Upper lobe of left lung (tissue), 6 donors: ENCODE results near the gene SPN. TPM values are rescaled to one million over a fixed set of nuclear protein-coding genes. Genes with fewer than 3 reads are reported as not detected.
"Not testable (repeated sequence)": the region's sequence is repeated elsewhere in the genome, so short reads cannot be mapped to it uniquely, and the experiment has no call there.

Source experiments
- ATAC-seq, 2 donors: fragments of 200-7000 bp; cut with Tn5 transposase; one replicate each; pipeline ENCODE4 v1.9.1; 2022; ENCODE audit warnings: mild to moderate bottlenecking in 2 of 2, moderate library complexity in 2 of 2; ENCODE audit not compliant: low FRiP score in 2 of 2
- DNase-seq, 2 donors: peaks; one replicate each; pipeline ENCODE4 v3.0.0-alpha.2; 2019 to 2020
- H3K27ac ChIP-seq, 4 donors: fragments of 200-600 bp; sonication (generic); one replicate each; pipeline ENCODE4 v1.5.1; 2016 to 2019
- H3K27me3 ChIP-seq, 4 donors: fragments of 200-600 bp; sonication (generic); one replicate each; pipeline ENCODE4 v1.5.1; 2017 to 2019
- H3K36me3 ChIP-seq, 4 donors: fragments of 200-600 bp; sonication (generic); one replicate each; pipeline ENCODE4 v1.5.1; 2016 to 2019
- H3K4me1 ChIP-seq, 4 donors: fragments of 200-600 bp; sonication (generic); one replicate each; pipeline ENCODE4 v1.5.1; 2018 to 2019
- H3K4me3 ChIP-seq, 4 donors: fragments of 200-600 bp; sonication (generic); one replicate each; pipeline ENCODE4 v1.5.1; 2017 to 2019; ENCODE audit warnings: mild to moderate bottlenecking in 2 of 4, moderate library complexity in 1 of 4
- H3K9me3 ChIP-seq, 4 donors: fragments of 200-600 bp; sonication (generic); one replicate each; pipeline ENCODE4 v1.5.1; 2018 to 2019
- EP300 ChIP-seq, 4 donors: sonication (generic); formaldehyde crosslinking; IDR thresholded peaks; one replicate each; pipeline ENCODE4 v1.5.1; 2017; ENCODE audit warnings: antibody characterized with exemption in 4 of 4, control low read depth in 2 of 4
- POLR2A ChIP-seq, 4 donors: fragments of 450-650 bp; IDR thresholded peaks; one replicate each; pipeline ENCODE4 v1.5.1; 2016 to 2017; ENCODE audit warnings: antibody characterized with exemption in 4 of 4, mild to moderate bottlenecking in 2 of 4
- POLR2AphosphoS5 ChIP-seq, 2 donors: sonication (generic); formaldehyde crosslinking; IDR thresholded peaks; one replicate each; pipeline ENCODE4 v1.5.1; 2017; ENCODE audit warnings: antibody characterized with exemption in 2 of 2
- WGBS, 2 donors: methylation state at CpG; one replicate each; pipeline ENCODE4 v1.1.5; 2017 to 2018; 5-methylcytosine and 5-hydroxymethylcytosine counted together
- total RNA-seq, 6 donors: library from RNA; depleted of rRNA in 4 of 6; stranded (reverse); fragments of >200 nt in 4 of 6; gene quantifications; one replicate each; pipeline versions ENCODE4 v1.1.0 to v1.2.1, GENCODE V29; 2016 to 2021
- TF ChIP-seq, protein P1 (sequence below), 6 experiments: fragments of 450-650 bp in 4 of 6; fragments of 200-600 bp in 2 of 6; sonication (generic) in 2 of 6; IDR thresholded peaks; one replicate each; pipeline ENCODE4 v1.5.1; 2016 to 2019; ENCODE audit warnings: antibody characterized with exemption in 6 of 6
- donor health status: DM: no; HTN: no; CAD: no; lungs with moderate emphysema.
- donor health status: DM: no; HTN: yes; CAD: no; lungs with severe emphysema.

SPN gene
- total RNA-seq, 6 donors from 2014 or later: 16.8 to 112 (median 39.7) TPM

DNA sequence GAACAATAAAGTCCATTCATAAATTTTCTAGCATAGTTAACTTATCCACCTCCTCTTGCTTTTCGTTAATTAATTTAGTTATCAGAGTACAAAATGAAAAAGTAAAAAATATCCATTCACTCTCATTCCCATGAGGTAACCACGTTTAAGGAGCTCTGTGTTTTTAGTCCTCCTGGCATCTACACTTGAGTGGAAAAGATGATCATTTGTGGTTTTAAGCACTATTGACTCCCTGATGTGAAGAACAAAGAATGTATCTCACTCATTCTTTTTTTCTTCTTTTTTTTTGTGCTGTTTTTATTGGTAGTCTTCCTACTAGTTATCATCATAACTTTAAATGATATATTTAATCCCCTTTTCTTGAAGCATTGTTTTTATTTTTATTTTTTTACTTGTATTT, 42.0 kb downstream of the SPN start:
- 70 to 71% methylated on average over 2 of the region's 2 CpGs for WGBS, 2 donors

DNA sequence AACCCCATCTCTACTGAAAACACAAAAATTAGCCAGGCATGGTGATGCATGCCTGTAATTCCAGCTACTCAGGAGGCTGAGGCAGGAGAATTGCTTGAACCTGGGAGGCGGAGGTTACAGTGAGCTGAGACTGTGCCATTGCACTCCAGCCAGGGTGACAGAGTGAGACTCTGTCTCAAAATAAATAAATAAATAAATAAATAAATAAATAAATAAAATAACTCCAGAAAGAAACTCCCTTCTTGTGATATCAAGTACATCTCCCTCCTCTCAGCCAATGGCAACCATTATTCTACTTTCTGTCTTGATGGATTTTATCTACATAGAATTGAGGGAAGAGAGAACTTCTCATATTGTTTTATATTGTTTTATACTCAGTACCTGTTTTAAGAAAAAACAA, 44.1 kb downstream of the SPN start:
- not testable (repeated sequence) for H3K27ac ChIP-seq, H3K4me3 ChIP-seq, ATAC-seq, DNase-seq, H3K9me3 ChIP-seq, H3K36me3 ChIP-seq, H3K27me3 ChIP-seq, H3K4me1 ChIP-seq
- 95 to 100% methylated on average over 1 of the region's 1 CpG for WGBS, 2 donors

More for the DNA sequence above, 42.0 kb downstream of the SPN start:
- Histone ChIP-seq H3K27ac (no peak overlapping the region), H3K36me3 (no peaks in the 10 kb centered on the region), H3K4me3 (no peak overlapping the region), H3K9me3 (no peaks in the 10 kb centered on the region), H3K27me3 (no peaks in the 10 kb centered on the region), H3K4me1 (peaks cover under 1 to 7% (median 1%) of the 10 kb centered on the region in 4 donors)
- TF ChIP-seq EP300 (IDR thresholded peaks at IDR 0.05): no peak
- no peak for TF ChIP-seq POLR2A (IDR thresholded peaks at IDR 0.05)
- TF ChIP-seq, protein P1, sequence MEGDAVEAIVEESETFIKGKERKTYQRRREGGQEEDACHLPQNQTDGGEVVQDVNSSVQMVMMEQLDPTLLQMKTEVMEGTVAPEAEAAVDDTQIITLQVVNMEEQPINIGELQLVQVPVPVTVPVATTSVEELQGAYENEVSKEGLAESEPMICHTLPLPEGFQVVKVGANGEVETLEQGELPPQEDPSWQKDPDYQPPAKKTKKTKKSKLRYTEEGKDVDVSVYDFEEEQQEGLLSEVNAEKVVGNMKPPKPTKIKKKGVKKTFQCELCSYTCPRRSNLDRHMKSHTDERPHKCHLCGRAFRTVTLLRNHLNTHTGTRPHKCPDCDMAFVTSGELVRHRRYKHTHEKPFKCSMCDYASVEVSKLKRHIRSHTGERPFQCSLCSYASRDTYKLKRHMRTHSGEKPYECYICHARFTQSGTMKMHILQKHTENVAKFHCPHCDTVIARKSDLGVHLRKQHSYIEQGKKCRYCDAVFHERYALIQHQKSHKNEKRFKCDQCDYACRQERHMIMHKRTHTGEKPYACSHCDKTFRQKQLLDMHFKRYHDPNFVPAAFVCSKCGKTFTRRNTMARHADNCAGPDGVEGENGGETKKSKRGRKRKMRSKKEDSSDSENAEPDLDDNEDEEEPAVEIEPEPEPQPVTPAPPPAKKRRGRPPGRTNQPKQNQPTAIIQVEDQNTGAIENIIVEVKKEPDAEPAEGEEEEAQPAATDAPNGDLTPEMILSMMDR (IDR thresholded peaks at IDR 0.05): no peak
- no peak for TF ChIP-seq POLR2AphosphoS5 (IDR thresholded peaks at IDR 0.05)
- no peak for ATAC-seq
- no peak for DNase-seq

DNA sequence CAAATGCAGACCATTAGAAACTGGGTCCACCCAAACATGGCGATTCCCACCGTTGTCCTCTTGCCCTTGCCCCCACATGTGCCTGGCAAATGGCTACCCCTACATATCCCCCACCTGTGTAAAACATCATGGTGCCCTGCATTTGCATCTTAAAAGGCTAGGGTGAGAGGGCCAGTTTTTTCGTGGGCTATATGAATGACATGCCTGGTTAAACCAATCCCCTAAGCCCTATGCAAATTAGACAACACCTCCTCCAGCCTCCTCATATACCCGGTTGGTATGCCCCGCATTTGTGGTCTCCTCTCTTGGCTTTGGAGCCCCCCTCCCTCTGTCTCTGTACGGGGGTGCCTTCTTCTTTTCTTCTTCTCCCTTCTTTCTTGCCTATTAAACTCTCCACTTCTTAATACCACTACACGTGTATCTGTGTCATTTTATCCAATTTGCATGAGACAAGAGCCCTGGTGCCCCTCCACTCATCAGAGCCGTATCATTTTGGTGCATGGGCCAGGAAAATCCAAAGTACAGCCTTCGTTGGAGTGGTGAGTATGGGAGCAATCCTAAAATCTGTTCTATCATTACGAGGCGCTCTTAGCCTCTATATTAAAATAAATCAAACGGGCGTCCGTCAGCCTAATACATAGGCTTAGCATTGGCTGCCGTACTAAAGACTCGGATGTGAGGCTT, 46.0 kb downstream of the SPN start:
- H3K36me3 ChIP-seq: no peaks in the 10 kb centered on the region
- ATAC-seq: no peak
- H3K4me3 ChIP-seq: no peak overlapping the region
- no peak overlapping the region for H3K27ac ChIP-seq
- TF ChIP-seq EP300 (IDR thresholded peaks at IDR 0.05): no peak
- TF ChIP-seq, protein P1 (IDR thresholded peaks at IDR 0.05): no peak
- no peak for TF ChIP-seq POLR2AphosphoS5 (IDR thresholded peaks at IDR 0.05)
- no peak for TF ChIP-seq POLR2A (IDR thresholded peaks at IDR 0.05)
- H3K9me3 ChIP-seq: no peaks in the 10 kb centered on the region
- DNase-seq: no peak
- H3K4me1 ChIP-seq: peaks cover 4 to 9% (median 6%) of the 10 kb centered on the region in 4 donors
- no peaks in the 10 kb centered on the region for H3K27me3 ChIP-seq
- 54 to 80% methylated on average over 16 of the region's 16 CpGs for WGBS, 2 donors

DNA sequence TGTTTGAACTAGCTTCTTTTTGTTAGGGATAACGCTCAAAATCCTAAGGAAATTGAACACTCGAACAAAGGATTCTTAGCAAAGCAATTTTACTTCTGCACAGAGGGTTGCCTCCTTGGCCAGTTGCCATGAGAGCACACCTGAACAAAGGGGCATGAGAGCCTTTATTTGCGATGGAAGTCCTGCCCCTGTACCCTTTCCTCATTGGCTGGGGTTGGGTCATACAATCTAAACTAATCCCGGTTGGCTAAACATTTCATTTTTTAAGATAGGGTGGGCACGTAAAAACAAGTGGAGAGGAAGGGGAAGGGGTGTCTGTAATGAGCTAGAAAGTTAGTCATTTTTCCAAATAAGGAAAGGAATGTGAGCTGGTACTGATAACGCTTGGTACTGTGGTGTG, 46.6 kb downstream of the SPN start:
- not testable (repeated sequence) for H3K27ac ChIP-seq, H3K4me1 ChIP-seq, H3K4me3 ChIP-seq, DNase-seq, ATAC-seq, H3K27me3 ChIP-seq, H3K36me3 ChIP-seq, H3K9me3 ChIP-seq
- WGBS, 2 donors: 51 to 73% methylated on average over 6 of the region's 6 CpGs

DNA sequence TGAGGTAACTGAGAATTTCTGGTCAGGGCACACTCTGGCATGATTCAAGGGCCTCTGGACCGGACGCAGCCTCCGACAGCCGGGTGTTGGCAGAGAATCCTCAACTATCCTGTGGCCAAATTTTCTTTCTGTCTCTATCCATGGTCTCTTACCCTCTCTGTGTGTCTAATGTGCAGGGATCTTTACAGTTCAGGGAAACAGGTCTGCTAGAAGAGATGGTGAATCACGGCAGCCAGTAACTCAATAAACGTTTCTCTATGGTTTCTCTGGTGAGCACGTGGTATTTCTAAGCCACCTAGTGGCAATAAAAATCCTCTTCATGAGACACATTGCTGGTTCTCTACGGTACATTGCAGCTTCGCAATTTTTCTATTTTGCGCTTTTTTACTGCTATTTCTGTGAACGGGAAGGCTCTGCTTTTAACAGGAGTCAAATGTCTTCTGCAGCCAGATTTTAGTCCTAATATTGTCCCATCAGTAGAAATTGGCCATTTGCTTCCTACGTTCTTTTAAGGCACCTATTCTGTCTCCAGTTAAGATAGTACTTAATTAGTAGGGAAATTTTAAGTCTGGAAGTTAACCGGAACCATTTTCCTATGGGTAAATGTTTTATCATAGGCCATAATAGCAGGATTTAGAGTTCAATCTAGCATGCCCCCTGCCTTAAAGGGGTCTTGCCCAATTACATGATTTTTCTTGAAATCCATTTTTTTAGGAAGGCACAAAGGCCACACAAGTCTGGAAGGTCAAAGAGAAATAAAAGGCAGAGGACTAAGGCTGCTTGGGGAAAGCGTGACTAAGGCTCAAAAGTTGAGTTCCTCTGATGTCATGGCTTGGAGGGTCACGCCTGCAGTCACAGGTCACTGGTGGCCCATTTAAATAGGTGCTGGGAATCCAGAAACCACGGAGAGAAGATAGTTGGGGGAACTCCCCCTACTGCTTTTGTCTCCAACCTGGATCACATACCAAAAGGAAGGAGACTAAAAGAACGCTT, 47.5 kb downstream of the SPN start:
- H3K4me3 ChIP-seq: no peak overlapping the region
- no peaks in the 10 kb centered on the region for H3K36me3 ChIP-seq
- H3K4me1 ChIP-seq: peaks cover 4 to 9% (median 6%) of the 10 kb centered on the region in 4 donors
- no peaks in the 10 kb centered on the region for H3K27me3 ChIP-seq
- no peak for DNase-seq
- TF ChIP-seq EP300 (IDR thresholded peaks at IDR 0.05): no peak
- TF ChIP-seq, protein P1 (IDR thresholded peaks at IDR 0.05): peak; percentile 40 to 80 (median 63)
- no peaks in the 10 kb centered on the region for H3K9me3 ChIP-seq
- WGBS, 2 donors: 43 to 48% methylated on average over 17 of the region's 17 CpGs
- peak; percentile 69 to 91 for ATAC-seq
- H3K27ac ChIP-seq: no peak overlapping the region
